ENCODE measurements around the gene SP3.

- TF ChIP-seq CTCF (optimal IDR thresholded peaks at IDR 0.05 in 1 of 3, IDR thresholded peaks at IDR 0.05 in 1 of 3, conservative IDR thresholded peaks at IDR 0.05 in 1 of 3; ENCODE audit: extremely low read depth in 1 of 3, insufficient read depth in 2 of 3, low read length in 3 of 3) (no peak), EZH2 (IDR thresholded peaks at IDR 0.05; ENCODE audit: low read length) (no peak)
Observed at GRCh38 chr2:173990970-173991819, 26.0 kb upstream of the SP3 start.

Data from keratinocyte (primary cell).